ENCODE results near the gene HOXA3.

- TF ChIP-seq, protein P1, sequence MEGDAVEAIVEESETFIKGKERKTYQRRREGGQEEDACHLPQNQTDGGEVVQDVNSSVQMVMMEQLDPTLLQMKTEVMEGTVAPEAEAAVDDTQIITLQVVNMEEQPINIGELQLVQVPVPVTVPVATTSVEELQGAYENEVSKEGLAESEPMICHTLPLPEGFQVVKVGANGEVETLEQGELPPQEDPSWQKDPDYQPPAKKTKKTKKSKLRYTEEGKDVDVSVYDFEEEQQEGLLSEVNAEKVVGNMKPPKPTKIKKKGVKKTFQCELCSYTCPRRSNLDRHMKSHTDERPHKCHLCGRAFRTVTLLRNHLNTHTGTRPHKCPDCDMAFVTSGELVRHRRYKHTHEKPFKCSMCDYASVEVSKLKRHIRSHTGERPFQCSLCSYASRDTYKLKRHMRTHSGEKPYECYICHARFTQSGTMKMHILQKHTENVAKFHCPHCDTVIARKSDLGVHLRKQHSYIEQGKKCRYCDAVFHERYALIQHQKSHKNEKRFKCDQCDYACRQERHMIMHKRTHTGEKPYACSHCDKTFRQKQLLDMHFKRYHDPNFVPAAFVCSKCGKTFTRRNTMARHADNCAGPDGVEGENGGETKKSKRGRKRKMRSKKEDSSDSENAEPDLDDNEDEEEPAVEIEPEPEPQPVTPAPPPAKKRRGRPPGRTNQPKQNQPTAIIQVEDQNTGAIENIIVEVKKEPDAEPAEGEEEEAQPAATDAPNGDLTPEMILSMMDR (IDR thresholded peaks at IDR 0.05), result no peak
- TF ChIP-seq POLR2A (IDR thresholded peaks at IDR 0.05), result no peak
- TF ChIP-seq POLR2AphosphoS5 (IDR thresholded peaks at IDR 0.05), result no peak
Measured at GRCh38 chr7:27176524-27176845, 24.1 kb upstream of the HOXA3 start.

Data from breast epithelium (tissue), 3 donors.